MM.1S (cell line): ENCODE data around the gene SDK1.

Experiments used
- DNase-seq: peaks from one replicate; pipeline ENCODE4 v3.0.0-alpha.2; 2015
- H2AFZ ChIP-seq: fragments of 300-600 bp; sonication (generic); 2 replicates; pipeline ENCODE4 v1.6.0; 2016; ENCODE audit warnings: antibody characterized with exemption, low read length
- H3F3A ChIP-seq: fragments of 300-600 bp; sonication (generic); 2 replicates; pipeline ENCODE4 v1.6.1; 2016; ENCODE audit warnings: mild to moderate bottlenecking, antibody characterized with exemption, low read length, moderate library complexity, mixed read lengths; ENCODE audit not compliant: insufficient read depth
- H3K27ac ChIP-seq: fragments of 300-600 bp; sonication (generic); 2 replicates; pipeline ENCODE4 v1.5.1; 2016; ENCODE audit warnings: mild to moderate bottlenecking, low read length
- H3K27me3 ChIP-seq: fragments of 300-600 bp; sonication (generic); replicated peaks from 2 replicates; pipeline ENCODE4 v1.6.0; 2016; ENCODE audit warnings: low read length; ENCODE audit not compliant: insufficient read depth
- H3K36me3 ChIP-seq: fragments of 300-600 bp; sonication (generic); replicated peaks from 2 replicates; pipeline ENCODE4 v1.6.1; 2016; ENCODE audit warnings: mild to moderate bottlenecking, low read length, mixed read lengths; ENCODE audit not compliant: insufficient read depth
- H3K4me1 ChIP-seq: fragments of 300-600 bp; sonication (generic); 2 replicates; pipeline ENCODE4 v1.6.1; 2016; ENCODE audit warnings: low read length, mixed read lengths
- H3K4me2 ChIP-seq: fragments of 300-600 bp; sonication (generic); 2 replicates; pipeline ENCODE4 v1.6.0; 2016; ENCODE audit warnings: low read depth, low read length
- H3K4me3 ChIP-seq: fragments of 300-600 bp; sonication (generic); 2 replicates; pipeline ENCODE4 v1.5.1; 2016; ENCODE audit warnings: low read length, mixed read lengths
- H3K79me2 ChIP-seq: fragments of 300-600 bp; sonication (generic); 2 replicates; pipeline ENCODE4 v1.6.1; 2016; ENCODE audit warnings: mixed run types, low read length, mixed read lengths
- H3K9ac ChIP-seq: fragments of 300-600 bp; sonication (generic); 2 replicates; pipeline ENCODE4 v1.6.1; 2016; ENCODE audit warnings: low read length, mixed read lengths
- H3K9me2 ChIP-seq: fragments of 300-600 bp; sonication (generic); replicated peaks from 2 replicates; pipeline ENCODE4 v1.6.1; 2016; ENCODE audit warnings: mild to moderate bottlenecking, low read length, mixed read lengths; ENCODE audit not compliant: insufficient read depth
- H3K9me3 ChIP-seq: fragments of 300-600 bp; sonication (generic); replicated peaks from 2 replicates; pipeline ENCODE4 v1.6.1; 2016; ENCODE audit warnings: mild to moderate bottlenecking, low read length, mixed read lengths; ENCODE audit not compliant: insufficient read depth
- H4K20me1 ChIP-seq: fragments of 300-600 bp; sonication (generic); 2 replicates; pipeline ENCODE4 v1.6.1; 2016; ENCODE audit warnings: mild to moderate bottlenecking, low read length, moderate library complexity, mixed read lengths; ENCODE audit not compliant: insufficient read depth
- CTCF ChIP-seq: fragments of 300-600 bp; sonication (generic); IDR thresholded peaks from 2 replicates; pipeline ENCODE4 v1.5.1; 2016; ENCODE audit warnings: antibody characterized with exemption, low read length, mixed read lengths
- EZH2 ChIP-seq: fragments of 300-600 bp; sonication (generic); optimal IDR thresholded peaks from 2 replicates; pipeline ENCODE3; 2017; ENCODE audit warnings: low read depth, mild to moderate bottlenecking, antibody characterized with exemption, low read length, mixed read lengths
- EZH2phosphoT487 ChIP-seq: fragments of 300-600 bp; sonication (generic); IDR thresholded peaks from 2 replicates; pipeline ENCODE4 v1.6.1; 2018; ENCODE audit warnings: antibody characterized with exemption, low read length

Gene SDK1

GRCh38 chr7:3757059-3757458 is 456.0 kb downstream of the SDK1 start:
- no peaks in the 10 kb centered on the region for H3K36me3 ChIP-seq
- no peaks in the 10 kb centered on the region for H4K20me1 ChIP-seq
- no peak overlapping the region for H2AFZ ChIP-seq
- H3K9ac ChIP-seq = no peak overlapping the region
- no peaks in the 10 kb centered on the region for H3K79me2 ChIP-seq
- no peak overlapping the region for H3K4me2 ChIP-seq
- H3K4me1 ChIP-seq = no peaks in the 10 kb centered on the region
- H3F3A ChIP-seq = no peaks in the 10 kb centered on the region
- TF ChIP-seq EZH2 (no peak), EZH2phosphoT487 (no peak), CTCF (no peak)
- H3K27ac ChIP-seq = no peak overlapping the region
- H3K9me2 ChIP-seq = no peaks in the 10 kb centered on the region
- DNase-seq = no peak
- no peaks in the 10 kb centered on the region for H3K9me3 ChIP-seq
- H3K27me3 ChIP-seq = no peaks in the 10 kb centered on the region
- no peak overlapping the region for H3K4me3 ChIP-seq

- no peak overlapping the region for H3K27ac ChIP-seq
- H3K4me1 ChIP-seq = no peaks in the 10 kb centered on the region
- H3K9ac ChIP-seq = no peak overlapping the region
- no peaks in the 10 kb centered on the region for H3K27me3 ChIP-seq
- H2AFZ ChIP-seq = no peak overlapping the region
- H3K4me3 ChIP-seq = no peak overlapping the region
- no peaks in the 10 kb centered on the region for H3K9me2 ChIP-seq
- H3K36me3 ChIP-seq = no peaks in the 10 kb centered on the region
- no peaks in the 10 kb centered on the region for H3K79me2 ChIP-seq
- H3K9me3 ChIP-seq = no peaks in the 10 kb centered on the region
- TF ChIP-seq CTCF = no peak
- no peak for TF ChIP-seq EZH2phosphoT487
- no peak for TF ChIP-seq EZH2
- no peak overlapping the region for H3K4me2 ChIP-seq
- DNase-seq = no peak
- H4K20me1 ChIP-seq = no peaks in the 10 kb centered on the region
- no peaks in the 10 kb centered on the region for H3F3A ChIP-seq
Observed at GRCh38 chr7:3760651-3761050, 459.6 kb downstream of the SDK1 start.

- Histone ChIP-seq H3K79me2 (no peaks in the 10 kb centered on the region), H3K27me3 (no peaks in the 10 kb centered on the region), H4K20me1 (no peaks in the 10 kb centered on the region), H3K27ac (no peak overlapping the region), H3K4me3 (no peak overlapping the region), H3K9me3 (no peaks in the 10 kb centered on the region), H3F3A (no peaks in the 10 kb centered on the region), H3K9ac (no peak overlapping the region), H2AFZ (no peak overlapping the region), H3K4me2 (no peak overlapping the region), H3K9me2 (no peaks in the 10 kb centered on the region), H3K4me1 (no peaks in the 10 kb centered on the region), H3K36me3 (no peaks in the 10 kb centered on the region)
- no peak for DNase-seq
- TF ChIP-seq EZH2 = no peak
- TF ChIP-seq EZH2phosphoT487 = no peak
- no peak for TF ChIP-seq CTCF
Observed at GRCh38 chr7:3762146-3762831, 461.2 kb downstream of the SDK1 start.
